Adipose tissue (tissue), 3 donors: ENCODE data around the gene OR1E1. TPM values are rescaled to one million over a fixed set of nuclear protein-coding genes. Genes with fewer than 3 reads are reported as not detected.

Experiments
- polyA plus RNA-seq, 3 donors: library from polyadenylated mRNA; stranded (reverse); fragments of 200-250 nt; gene quantifications; one replicate each; pipeline ENCODE4 v1.2.3, GENCODE V29; 2013
- donor health status: healthy with polysubstance abuse.
- donor health status: Bipolar disorder and iron deficiency.
- donor health status: healthy.

Gene OR1E1
- polyA plus RNA-seq, 3 donors, result 0.09 to 0.34 TPM; not detected in 1

Other genes starting within 250 kb of the OR1E1 start
- gene OR1A2, start 200.9 kb downstream of the OR1E1 start, polyA plus RNA-seq, result not detected
- gene OR1A1, start 190.7 kb downstream of the OR1E1 start, polyA plus RNA-seq, result not detected
- under 1 TPM in 1 of 3 donors, not detected in 2; 0.07 TPM for gene OR3A1, start 100.0 kb downstream of the OR1E1 start, polyA plus RNA-seq
- under 1 TPM in 1 of 3 donors, not detected in 2; 0.13 TPM for gene OR3A2, start 12.1 kb downstream of the OR1E1 start, polyA plus RNA-seq
- gene OR3A3, start 13.0 kb upstream of the OR1E1 start, polyA plus RNA-seq, result not detected
- under 1 TPM in 1 of 3 donors, not detected in 2; 0.67 TPM for gene OR1E2, start 35.4 kb upstream of the OR1E1 start, polyA plus RNA-seq
- under 1 TPM in 2 of 3 donors, not detected in 1; 0.03 to 0.27 TPM for gene SPATA22, start 73.4 kb upstream of the OR1E1 start, polyA plus RNA-seq
- gene ASPA, start 77.6 kb upstream of the OR1E1 start, polyA plus RNA-seq, result 1 to 10 TPM in 2 of 3 donors, under 1 TPM in 1; 0.61 to 9.8 (median 4.7) TPM
- under 1 TPM; 0.22 to 0.90 (median 0.31) TPM for gene TRPV3, start 159.4 kb upstream of the OR1E1 start, polyA plus RNA-seq
- gene TRPV1, start 211.0 kb upstream of the OR1E1 start, polyA plus RNA-seq, result 1 to 10 TPM; 2.7 to 3.7 (median 3.1) TPM
- gene SHPK, start 237.8 kb upstream of the OR1E1 start, polyA plus RNA-seq, result 1 to 10 TPM; 6.4 to 9.2 (median 7.9) TPM
- gene CTNS, start 238.3 kb upstream of the OR1E1 start, polyA plus RNA-seq, result 10 to 100 TPM in 1 of 3 donors, 1 to 10 TPM in 2; 7.6 to 14.9 (median 9.4) TPM